ENCODE data around the gene ZNF225.

The ZNF225 gene

DNA sequence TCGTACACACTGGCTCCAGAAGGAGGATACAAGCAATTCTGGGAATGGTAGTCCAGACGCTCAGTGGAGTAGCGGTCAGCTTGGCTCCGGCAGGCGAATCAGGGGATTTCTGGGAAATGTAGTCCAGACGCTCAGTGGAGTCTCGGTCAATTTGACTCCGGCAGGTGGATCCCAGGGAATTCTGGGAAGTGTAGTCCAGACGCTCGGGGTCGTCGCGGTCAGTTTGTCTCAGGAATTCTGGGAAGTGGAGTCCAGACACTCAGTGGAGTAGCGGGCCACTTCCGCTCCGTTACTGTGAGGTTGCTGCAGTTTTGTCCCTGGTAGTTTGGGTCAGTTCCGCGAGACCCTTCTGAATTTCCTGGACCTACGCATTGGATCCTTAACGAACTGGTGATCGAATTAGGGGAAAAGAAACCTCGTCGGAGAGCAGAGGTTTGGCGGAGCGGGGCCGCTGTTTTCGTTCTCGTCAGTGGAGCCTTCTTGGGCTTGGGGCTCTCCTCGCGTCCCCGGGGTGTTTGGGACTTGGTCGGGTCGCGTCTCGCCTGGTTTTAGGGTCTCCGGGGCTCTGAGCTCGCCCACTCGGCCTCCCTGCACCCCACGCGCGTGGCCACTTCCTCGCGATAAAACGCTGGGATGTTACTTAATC lies at the start of gene ZNF225:
Gene ZNF225 (plus strand): TSS at position 262 of the 646 bp plus-strand sequence. CDS start 2,429 bp downstream, outside the sequence.
- peak; percentile 99 for DNase-seq (ENCODE audit: low read depth in 2 of 2)
- peak within 1 kb of the TSS; percentile 81 to 91 for H3K4me3 ChIP-seq (replicated peaks in 1 of 2; ENCODE audit: low read depth in 2 of 2, low read length in 2 of 2)
- TF ChIP-seq CTCF (IDR thresholded peaks at IDR 0.05; ENCODE audit: low read depth, low read length) = no peak

DNA sequence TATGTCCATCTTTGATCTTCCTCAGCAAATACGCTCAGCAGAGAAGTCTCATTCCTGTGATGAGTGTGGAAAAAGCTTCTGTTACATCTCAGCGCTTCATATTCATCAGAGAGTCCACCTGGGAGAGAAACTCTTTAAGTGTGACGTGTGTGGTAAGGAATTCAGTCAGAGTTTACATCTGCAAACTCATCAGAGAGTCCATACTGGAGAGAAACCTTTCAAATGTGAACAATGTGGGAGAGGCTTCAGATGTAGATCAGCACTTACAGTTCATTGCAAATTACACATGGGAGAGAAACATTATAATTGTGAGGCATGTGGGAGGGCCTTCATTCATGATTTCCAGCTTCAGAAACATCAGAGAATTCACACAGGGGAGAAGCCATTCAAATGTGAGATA lies 46.9 kb upstream of the ZNF225 start:
- no peak for DNase-seq (ENCODE audit: low read depth in 2 of 2)
- no peak for TF ChIP-seq CTCF (IDR thresholded peaks at IDR 0.05; ENCODE audit: low read depth, low read length)
- no peak overlapping the region for H3K4me3 ChIP-seq (replicated peaks in 1 of 2; ENCODE audit: low read depth in 2 of 2, low read length in 2 of 2)

DNA sequence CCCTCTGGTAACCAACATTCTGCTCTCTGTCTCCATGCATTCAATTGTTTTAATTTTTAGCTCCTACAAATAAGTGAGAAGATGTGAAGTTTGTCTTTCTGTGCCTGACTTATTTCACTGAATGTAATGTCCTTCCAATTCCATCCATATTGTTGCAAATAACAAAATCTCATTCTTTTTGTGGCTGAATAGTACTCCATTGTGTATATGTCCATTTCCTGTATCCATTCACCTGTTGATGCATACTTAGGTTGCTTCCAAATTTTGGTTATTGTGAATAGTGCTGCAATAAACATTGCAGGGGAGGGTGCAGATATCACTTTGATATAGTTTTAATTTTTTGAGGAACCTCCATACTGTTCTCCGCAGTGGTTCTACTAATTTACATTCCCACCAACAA lies 43.8 kb upstream of the ZNF225 start:
- no peak overlapping the region for H3K4me3 ChIP-seq (replicated peaks in 1 of 2; ENCODE audit: low read depth in 2 of 2, low read length in 2 of 2)
- no peak for DNase-seq (ENCODE audit: low read depth in 2 of 2)
- TF ChIP-seq CTCF (IDR thresholded peaks at IDR 0.05; ENCODE audit: low read depth, low read length) = no peak

DNA sequence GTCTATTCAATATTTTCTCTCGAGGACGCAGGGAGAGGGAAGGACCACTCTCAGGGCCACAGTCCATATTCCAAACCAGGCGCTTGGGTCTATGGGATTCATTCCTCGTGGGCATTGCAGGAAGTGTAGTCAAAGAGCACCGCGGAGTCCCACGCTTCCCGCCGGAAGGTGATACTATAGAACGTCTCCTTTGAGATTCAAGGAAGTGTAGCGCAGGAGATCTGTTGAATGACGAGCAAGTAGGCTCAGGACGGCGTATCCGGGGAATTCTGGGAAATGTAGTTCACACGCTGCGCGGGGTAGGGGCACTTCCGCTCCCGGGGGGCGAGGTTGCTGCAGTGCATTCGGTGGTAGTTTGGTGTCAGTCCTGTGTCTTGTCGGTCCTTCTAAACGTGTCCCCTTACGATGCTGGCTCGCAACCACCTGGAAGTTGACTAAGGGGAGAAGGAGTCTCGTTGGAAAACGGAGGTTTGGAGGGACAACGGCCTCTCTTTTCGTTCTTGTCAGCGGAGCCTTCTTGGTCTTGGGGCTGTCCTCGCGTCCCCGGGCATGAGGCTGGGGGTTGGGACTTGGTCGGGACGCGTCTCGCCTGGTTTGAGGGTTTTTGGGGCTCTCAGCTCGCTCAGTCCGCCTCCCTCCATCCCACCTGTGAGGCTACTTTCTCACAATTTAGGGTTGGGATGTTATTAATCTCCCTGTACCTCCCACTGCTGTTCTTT lies 41.2 kb upstream of the ZNF225 start, which contains the start of gene ZNF284:
Gene ZNF284 (plus strand): TSS at position 336 of the 719 bp plus-strand sequence. CDS start 4,231 bp downstream, outside the sequence.
- H3K4me3 ChIP-seq (replicated peaks in 1 of 2; ENCODE audit: low read depth in 2 of 2, low read length in 2 of 2) = peak within 1 kb of the TSS; percentile 74 to 83
- DNase-seq (ENCODE audit: low read depth in 2 of 2) = peak; percentile 89 to 90
- TF ChIP-seq CTCF (IDR thresholded peaks at IDR 0.05; ENCODE audit: low read depth, low read length) = no peak

- peak; percentile 5 to 18 for DNase-seq (ENCODE audit: low read depth in 2 of 2)
- peak overlapping the region; percentile 74 to 83 for H3K4me3 ChIP-seq (replicated peaks in 1 of 2; ENCODE audit: low read depth in 2 of 2, low read length in 2 of 2)
- TF ChIP-seq CTCF (IDR thresholded peaks at IDR 0.05; ENCODE audit: low read depth, low read length) = no peak
Measured at GRCh38 chr19:44072543-44073401, 40.4 kb upstream of the ZNF225 start.

- no peak overlapping the region for H3K4me3 ChIP-seq (replicated peaks in 1 of 2; ENCODE audit: low read depth in 2 of 2, low read length in 2 of 2)
- DNase-seq (ENCODE audit: low read depth in 2 of 2) = no peak
- TF ChIP-seq CTCF (IDR thresholded peaks at IDR 0.05; ENCODE audit: low read depth, low read length) = no peak
Measured at GRCh38 chr19:44076325-44076724, 36.9 kb upstream of the ZNF225 start.
